B cell (primary cell): ENCODE data around the gene C4orf54. TPM values are rescaled to one million over a fixed set of nuclear protein-coding genes. Genes with fewer than 3 reads are reported as not detected.

ENCODE experiments used
- ATAC-seq: fragments of 200-7000 bp; cut with Tn5 transposase; one replicate; pipeline ENCODE4 v1.10.0; 2021; ENCODE audit warnings: low read depth, mild to moderate bottlenecking, moderate number of reproducible peaks, moderate library complexity
- CTCF ChIA-PET: fragments of 350-600 bp; sonication (Branson Sonifier 250); formaldehyde crosslinking; loops from one replicate; lab custom pipeline; 2021; ENCODE audit warnings: antibody characterized with exemption, inconsistent platforms; lab: Charles Lee
- POLR2A ChIA-PET: fragments of 350-600 bp; sonication (Branson Sonifier 250); formaldehyde crosslinking; loops from one replicate; lab custom pipeline; 2021; ENCODE audit warnings: antibody characterized with exemption; lab: Charles Lee
- DNase-seq: peaks from one replicate; pipeline ENCODE4 v3.0.0; 2013
- H2AFZ ChIP-seq: 2 replicates; pipeline ENCODE4 v1.6.1; 2012; ENCODE audit warnings: mild to moderate bottlenecking, low read depth, low read length; ENCODE audit not compliant: insufficient read depth, poor library complexity, severe bottlenecking
- H3K27ac ChIP-seq, 2 donors: 1 replicate in 1 of 2; 2 replicates in 1 of 2; pipeline ENCODE4 v1.5.1; 2012 to 2013; ENCODE audit warnings: low read length in 2 of 2, mild to moderate bottlenecking in 2 of 2, moderate library complexity in 1 of 2
- H3K27me3 ChIP-seq, 4 experiments: fragments of 200-600 bp in 1 of 4; sonication (generic) in 1 of 4; replicated peaks in 1 of 4; 1 replicate in 2 of 4; 2 replicates in 2 of 4; pipeline versions ENCODE4 v1.6.1 to v1.7.0; 2013 to 2016; ENCODE audit warnings: low read length in 3 of 4, mild to moderate bottlenecking in 2 of 4, mixed read lengths in 1 of 4, moderate library complexity in 1 of 4; ENCODE audit not compliant: insufficient read depth in 4 of 4, control insufficient read depth in 3 of 4; ENCODE audit errors: control extremely low read depth in 1 of 4
- H3K36me3 ChIP-seq, 2 experiments: replicated peaks in 1 of 2; 1 replicate in 1 of 2; 2 replicates in 1 of 2; pipeline versions ENCODE4 v1.6.1 to v1.7.1; 2013; ENCODE audit warnings: low read length in 1 of 2; ENCODE audit not compliant: insufficient read depth in 2 of 2, control insufficient read depth in 1 of 2; ENCODE audit errors: control extremely low read depth in 1 of 2, extremely low read depth in 1 of 2
- H3K4me1 ChIP-seq, 2 donors: fragments of 200-600 bp in 1 of 2; sonication (generic) in 1 of 2; 1 replicate in 1 of 2; 2 replicates in 1 of 2; pipeline versions ENCODE4 v1.5.1 to v1.6.1; 2013 to 2017; ENCODE audit warnings: low read length in 2 of 2; ENCODE audit not compliant: control insufficient read depth in 2 of 2, insufficient read depth in 2 of 2
- H3K4me2 ChIP-seq: replicated peaks from 2 replicates; pipeline ENCODE3; 2012; ENCODE audit warnings: mild to moderate bottlenecking, low read depth, low read length; ENCODE audit not compliant: poor library complexity, severe bottlenecking
- H3K4me3 ChIP-seq, 5 experiments: fragments of 200-600 bp in 1 of 5; sonication (generic) in 1 of 5; 1 replicate in 3 of 5; 2 replicates in 2 of 5; pipeline versions ENCODE4 v1.5.1 to v1.7.0; 2011 to 2016; ENCODE audit warnings: low read length in 4 of 5, mild to moderate bottlenecking in 4 of 5, low read depth in 2 of 5, control low read depth in 1 of 5, moderate library complexity in 1 of 5; ENCODE audit not compliant: insufficient read depth in 1 of 5; ENCODE audit errors: control extremely low read depth in 1 of 5, extremely low read depth in 1 of 5
- H3K79me2 ChIP-seq: fragments of 200-600 bp; sonication (generic); one replicate; pipeline ENCODE4 v1.6.0; 2016; ENCODE audit warnings: low read length; ENCODE audit not compliant: control insufficient read depth, insufficient read depth
- H3K9ac ChIP-seq: fragments of 200-600 bp; sonication (generic); 2 replicates; pipeline ENCODE4 v1.6.1; 2017; ENCODE audit warnings: mild to moderate bottlenecking, low read length, moderate library complexity
- H3K9me3 ChIP-seq, 3 donors: one replicate each; pipeline versions ENCODE4 v1.6.1 to v1.7.1; 2013; ENCODE audit warnings: low read length in 2 of 3; ENCODE audit not compliant: control insufficient read depth in 2 of 3, insufficient read depth in 1 of 3; ENCODE audit errors: control extremely low read depth in 1 of 3
- H4K20me1 ChIP-seq: 2 replicates; pipeline ENCODE4 v1.6.0; 2012; ENCODE audit warnings: mild to moderate bottlenecking, low read length; ENCODE audit not compliant: insufficient read depth, control insufficient read depth, poor library complexity, severe bottlenecking
- H3K27ac Mint-ChIP-seq: one replicate; pipeline ENCODE4 v1.8.0; 2021; ENCODE audit warnings: mixed read lengths
- H3K27me3 Mint-ChIP-seq: one replicate; pipeline ENCODE4 v1.8.0; 2021; ENCODE audit warnings: mixed read lengths
- H3K4me1 Mint-ChIP-seq: one replicate; pipeline ENCODE4 v1.8.0; 2021; ENCODE audit warnings: mixed read lengths
- H3K4me3 Mint-ChIP-seq: one replicate; pipeline ENCODE4 v1.8.0; 2021; ENCODE audit warnings: mixed read lengths
- H3K9me3 Mint-ChIP-seq: one replicate; pipeline ENCODE4 v1.8.0; 2022; ENCODE audit warnings: mixed read lengths; ENCODE audit not compliant: insufficient read depth
- EZH2 ChIP-seq: IDR thresholded peaks from 2 replicates; pipeline ENCODE4 v1.6.1; 2012; ENCODE audit warnings: borderline replicate concordance, low read depth, mild to moderate bottlenecking, moderate library complexity, low read length; ENCODE audit not compliant: insufficient read depth, poor library complexity, severe bottlenecking
- WGBS: methylation state at CpG from one replicate; pipeline ENCODE4 v1.1.5; 2013; ENCODE audit warnings: missing lambda C conversion rate; ENCODE audit not compliant: insufficient coverage; 5-methylcytosine and 5-hydroxymethylcytosine counted together
- intact Hi-C: fragments of 100-400 bp; cut with micrococcal nuclease; formaldehyde crosslinking; loops from one replicate; pipeline ENCODE4 v1.10.0; 2022
- polyA plus RNA-seq: library from polyadenylated mRNA; depleted of rRNA; stranded (reverse); fragments of >200 nt; gene quantifications from 2 replicates; pipeline ENCODE4 v1.2.3, GENCODE V29; 2012
- total RNA-seq, 2 donors: library from RNA; stranded (reverse); fragments of 120-200 nt in 1 of 2; gene quantifications; 1 replicate in 1 of 2; 2 replicates in 1 of 2; pipeline versions ENCODE4 v1.2.3 to v1.2.4, GENCODE V29; 2013 to 2022
- TF ChIP-seq, protein P1 (sequence below): fragments of 200-600 bp; IDR thresholded peaks from one replicate; pipeline ENCODE4 v1.8.0; 2022; ENCODE audit warnings: antibody characterized with exemption, mild to moderate bottlenecking

The C4orf54 gene
- total and polyA plus RNA-seq, 2 donors (not counting 1 experiment from before 2014, with no cell fraction given) = not detected

- TF ChIP-seq, protein P1, sequence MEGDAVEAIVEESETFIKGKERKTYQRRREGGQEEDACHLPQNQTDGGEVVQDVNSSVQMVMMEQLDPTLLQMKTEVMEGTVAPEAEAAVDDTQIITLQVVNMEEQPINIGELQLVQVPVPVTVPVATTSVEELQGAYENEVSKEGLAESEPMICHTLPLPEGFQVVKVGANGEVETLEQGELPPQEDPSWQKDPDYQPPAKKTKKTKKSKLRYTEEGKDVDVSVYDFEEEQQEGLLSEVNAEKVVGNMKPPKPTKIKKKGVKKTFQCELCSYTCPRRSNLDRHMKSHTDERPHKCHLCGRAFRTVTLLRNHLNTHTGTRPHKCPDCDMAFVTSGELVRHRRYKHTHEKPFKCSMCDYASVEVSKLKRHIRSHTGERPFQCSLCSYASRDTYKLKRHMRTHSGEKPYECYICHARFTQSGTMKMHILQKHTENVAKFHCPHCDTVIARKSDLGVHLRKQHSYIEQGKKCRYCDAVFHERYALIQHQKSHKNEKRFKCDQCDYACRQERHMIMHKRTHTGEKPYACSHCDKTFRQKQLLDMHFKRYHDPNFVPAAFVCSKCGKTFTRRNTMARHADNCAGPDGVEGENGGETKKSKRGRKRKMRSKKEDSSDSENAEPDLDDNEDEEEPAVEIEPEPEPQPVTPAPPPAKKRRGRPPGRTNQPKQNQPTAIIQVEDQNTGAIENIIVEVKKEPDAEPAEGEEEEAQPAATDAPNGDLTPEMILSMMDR = no peak
- no peak for TF ChIP-seq EZH2
- no peak overlapping the region for H3K27ac Mint-ChIP-seq
- no peak for DNase-seq
- no peak overlapping the region for H3K4me3 Mint-ChIP-seq
- H4K20me1 ChIP-seq = no peaks in the 10 kb centered on the region
- H3K9ac ChIP-seq = no peak overlapping the region
- no peaks in the 10 kb centered on the region for H3K36me3 ChIP-seq
- intact Hi-C loops = no loop called here
- H3K4me3 ChIP-seq = no peak overlapping the region
- no peaks in the 10 kb centered on the region for H3K79me2 ChIP-seq
- no peaks in the 10 kb centered on the region for H3K4me1 Mint-ChIP-seq
- 92% methylated on average over 10 of the region's 14 CpGs for WGBS
- peaks cover 13% of the 10 kb centered on the region for H3K27me3 Mint-ChIP-seq
- H2AFZ ChIP-seq = no peak overlapping the region
- H3K27ac ChIP-seq = no peak overlapping the region
- H3K27me3 ChIP-seq = peaks cover 0 to 3% (median 1%) of the 10 kb centered on the region in 4 experiments
- no peak for ATAC-seq
- no peaks in the 10 kb centered on the region for H3K9me3 ChIP-seq
- ChIA-PET POLR2A (no interaction called here), CTCF (no interaction called here)
- no peaks in the 10 kb centered on the region for H3K4me1 ChIP-seq
- H3K9me3 Mint-ChIP-seq = no peaks in the 10 kb centered on the region
- no peak overlapping the region for H3K4me2 ChIP-seq
Measured at GRCh38 chr4:99633772-99634171, 23.9 kb downstream of the C4orf54 start.

GRCh38 chr4:99630857-99631360, 26.7 kb downstream of the C4orf54 start:
- no peaks in the 10 kb centered on the region for H3K9me3 ChIP-seq
- no peaks in the 10 kb centered on the region for H3K79me2 ChIP-seq
- no peak overlapping the region for H3K4me3 ChIP-seq
- intact Hi-C loops = no loop called here
- Mint-ChIP-seq H3K27ac (no peak overlapping the region), H3K4me3 (no peak overlapping the region), H3K27me3 (peaks cover 19% of the 10 kb centered on the region), H3K9me3 (no peaks in the 10 kb centered on the region), H3K4me1 (no peaks in the 10 kb centered on the region)
- ChIA-PET CTCF (no interaction called here), POLR2A (no interaction called here)
- no peaks in the 10 kb centered on the region for H3K36me3 ChIP-seq
- no peak overlapping the region for H3K4me2 ChIP-seq
- peaks cover 0 to 3% (median 0%) of the 10 kb centered on the region in 4 experiments for H3K27me3 ChIP-seq
- ATAC-seq (no peak), DNase-seq (no peak)
- no CpG with 5 or more reads among the region's 1 CpG for WGBS
- no peak overlapping the region for H3K9ac ChIP-seq
- TF ChIP-seq EZH2 = no peak
- TF ChIP-seq, protein P1 = no peak
- H3K27ac ChIP-seq = no peak overlapping the region
- H4K20me1 ChIP-seq = no peaks in the 10 kb centered on the region
- no peak overlapping the region for H2AFZ ChIP-seq
- no peaks in the 10 kb centered on the region for H3K4me1 ChIP-seq
